Mesodermal cell (in vitro differentiated cells): ENCODE measurements around the gene CFC1.
"Not testable (repeated sequence)": the region's sequence is repeated elsewhere in the genome, so short reads cannot be mapped to it uniquely, and the experiment has no call there.

Experiments
- H3K27ac ChIP-seq: 2 replicates; pipeline ENCODE4 v1.7.0; 2013; ENCODE audit warnings: mild to moderate bottlenecking, low read depth, low read length, moderate library complexity; ENCODE audit not compliant: severe bottlenecking
- H3K36me3 ChIP-seq: 2 replicates; pipeline ENCODE4 v1.7.1; 2013; ENCODE audit warnings: mild to moderate bottlenecking, low read length, moderate library complexity; ENCODE audit not compliant: control insufficient read depth, insufficient read depth
- H3K4me1 ChIP-seq: one replicate; pipeline ENCODE4 v1.7.1; 2013; ENCODE audit warnings: mild to moderate bottlenecking, low read length; ENCODE audit not compliant: insufficient read depth, control insufficient read depth, poor library complexity, severe bottlenecking
- H3K4me3 ChIP-seq: 2 replicates; pipeline ENCODE4 v1.7.0; 2013; ENCODE audit warnings: low read length, control low read depth, mild to moderate bottlenecking; ENCODE audit not compliant: insufficient read depth, poor library complexity, severe bottlenecking; ENCODE audit errors: extremely low read depth
- H3K9me3 ChIP-seq: 2 replicates; pipeline ENCODE4 v1.7.1; 2013; ENCODE audit warnings: mild to moderate bottlenecking, low read length, moderate library complexity; ENCODE audit not compliant: control insufficient read depth
- WGBS, 2 experiments: methylation state at CpG; one replicate each; pipeline ENCODE4 v1.1.5; 2013; ENCODE audit warnings: missing lambda C conversion rate in 2 of 2; ENCODE audit not compliant: insufficient coverage in 2 of 2; 5-methylcytosine and 5-hydroxymethylcytosine counted together

The CFC1 gene

DNA sequence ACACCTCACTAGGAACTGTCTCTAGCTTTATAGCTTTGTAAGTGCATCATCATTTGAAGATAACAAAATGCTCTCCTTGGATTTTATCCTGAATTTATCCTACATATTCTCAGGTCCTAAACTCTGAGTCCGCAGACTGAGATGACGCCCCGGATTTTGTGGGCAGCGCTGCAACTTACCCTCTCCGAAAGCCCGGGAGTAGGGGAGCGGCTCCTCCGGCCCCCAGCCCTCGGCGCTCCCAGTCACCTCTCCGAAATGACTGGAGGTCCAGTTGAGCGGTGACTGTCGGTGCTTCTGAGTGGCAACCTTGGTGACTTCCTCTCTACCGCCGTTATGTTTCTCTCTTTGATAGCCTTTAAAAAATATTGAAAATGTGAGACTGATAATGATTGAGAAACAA is 912 bp downstream of the CFC1 start:
- H3K9me3 ChIP-seq, H3K4me3 ChIP-seq, H3K36me3 ChIP-seq, H3K27ac ChIP-seq, H3K4me1 ChIP-seq: not testable (repeated sequence)
- 28 to 66% methylated on average over 4 to 7 of the region's 15 CpGs for WGBS, 2 experiments

DNA sequence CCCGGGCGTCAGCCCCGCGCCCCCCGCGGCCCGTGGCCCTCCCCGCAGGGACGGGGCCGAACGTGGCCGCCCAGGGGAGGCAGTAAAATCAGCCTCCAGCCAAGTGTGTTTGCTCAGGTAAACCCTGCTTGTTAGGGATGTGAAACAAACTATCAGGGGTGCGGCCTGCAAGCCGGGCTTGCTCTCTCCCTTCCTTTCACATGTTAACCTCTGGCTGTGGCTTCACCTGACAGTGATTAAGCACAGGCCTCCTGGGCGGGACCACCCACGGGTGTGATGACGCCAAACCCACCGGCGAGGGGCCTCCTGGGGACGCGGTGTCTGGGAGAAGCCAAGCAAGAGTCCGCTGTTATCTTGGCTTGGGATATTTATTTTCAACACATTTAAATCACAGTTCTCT is 1.4 kb downstream of the CFC1 start:
- not testable (repeated sequence) for H3K27ac ChIP-seq, H3K4me3 ChIP-seq, H3K4me1 ChIP-seq, H3K9me3 ChIP-seq, H3K36me3 ChIP-seq
- WGBS, 2 experiments: no CpG with 5 or more reads among the region's 22 CpGs

DNA sequence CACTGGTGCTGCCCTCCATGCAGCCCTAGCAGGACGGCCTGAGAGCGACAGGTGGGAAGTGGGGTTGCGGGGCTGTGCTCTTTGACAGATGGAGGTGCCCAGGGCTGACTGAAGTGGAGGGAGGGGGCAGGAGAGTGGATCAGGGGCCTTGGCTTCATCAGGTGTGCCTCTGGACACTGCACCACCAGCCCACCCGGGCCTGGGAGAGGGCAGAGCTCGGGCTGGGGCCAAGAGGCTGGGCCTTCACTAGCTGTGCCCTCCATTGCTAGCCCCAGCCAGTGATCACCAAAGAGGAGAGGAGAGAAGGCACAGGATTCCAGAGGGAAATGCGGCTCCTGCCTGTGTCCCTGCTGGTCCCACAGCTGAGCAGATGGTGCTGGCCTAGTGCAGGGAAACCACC is 2.6 kb downstream of the CFC1 start:
- not testable (repeated sequence) for H3K4me3 ChIP-seq, H3K36me3 ChIP-seq, H3K4me1 ChIP-seq, H3K9me3 ChIP-seq, H3K27ac ChIP-seq
- WGBS, 2 experiments: 100% methylated on average over 1 of the region's 6 CpGs; no CpG with 5 or more reads in 1 of the 2 experiments

DNA sequence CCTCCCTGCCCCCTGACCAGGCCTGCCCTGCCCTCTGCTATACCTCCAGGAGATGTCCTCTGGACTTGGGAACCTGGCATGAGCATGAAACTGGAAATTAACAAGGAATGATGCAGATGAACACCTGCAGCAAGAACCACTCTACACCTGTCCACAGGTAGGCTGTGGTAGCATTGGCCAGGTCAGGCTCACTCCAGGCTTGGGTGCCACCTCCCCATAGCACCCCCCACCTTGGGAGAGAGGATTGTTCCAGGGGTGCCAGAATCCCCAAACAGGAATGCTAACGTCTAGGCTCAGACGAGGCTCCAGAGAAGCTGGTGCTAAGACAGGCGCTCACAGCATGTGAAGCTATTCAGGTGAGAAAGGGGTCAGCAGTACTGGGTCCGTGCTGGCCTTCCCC is 5.4 kb downstream of the CFC1 start:
- not testable (repeated sequence) for H3K9me3 ChIP-seq, H3K4me1 ChIP-seq, H3K36me3 ChIP-seq, H3K27ac ChIP-seq, H3K4me3 ChIP-seq
- WGBS, 2 experiments: no CpG with 5 or more reads among the region's 4 CpGs

GRCh38 chr2:130592791-130593414 is 6.5 kb downstream of the CFC1 start:
- H3K4me3 ChIP-seq, H3K9me3 ChIP-seq: not testable (repeated sequence)
- 76 to 78% methylated on average over 6 of the region's 40 CpGs for WGBS, 2 experiments

GRCh38 chr2:130590842-130591359 is 8.5 kb downstream of the CFC1 start:
- not testable (repeated sequence) for H3K27ac ChIP-seq, H3K9me3 ChIP-seq, H3K4me1 ChIP-seq, H3K36me3 ChIP-seq, H3K4me3 ChIP-seq
- WGBS, 2 experiments: no CpG with 5 or more reads among the region's 7 CpGs

More at GRCh38 chr2:130592791-130593414, 6.5 kb downstream of the CFC1 start:
- not testable (repeated sequence) for H3K36me3 ChIP-seq, H3K4me1 ChIP-seq, H3K27ac ChIP-seq

DNA sequence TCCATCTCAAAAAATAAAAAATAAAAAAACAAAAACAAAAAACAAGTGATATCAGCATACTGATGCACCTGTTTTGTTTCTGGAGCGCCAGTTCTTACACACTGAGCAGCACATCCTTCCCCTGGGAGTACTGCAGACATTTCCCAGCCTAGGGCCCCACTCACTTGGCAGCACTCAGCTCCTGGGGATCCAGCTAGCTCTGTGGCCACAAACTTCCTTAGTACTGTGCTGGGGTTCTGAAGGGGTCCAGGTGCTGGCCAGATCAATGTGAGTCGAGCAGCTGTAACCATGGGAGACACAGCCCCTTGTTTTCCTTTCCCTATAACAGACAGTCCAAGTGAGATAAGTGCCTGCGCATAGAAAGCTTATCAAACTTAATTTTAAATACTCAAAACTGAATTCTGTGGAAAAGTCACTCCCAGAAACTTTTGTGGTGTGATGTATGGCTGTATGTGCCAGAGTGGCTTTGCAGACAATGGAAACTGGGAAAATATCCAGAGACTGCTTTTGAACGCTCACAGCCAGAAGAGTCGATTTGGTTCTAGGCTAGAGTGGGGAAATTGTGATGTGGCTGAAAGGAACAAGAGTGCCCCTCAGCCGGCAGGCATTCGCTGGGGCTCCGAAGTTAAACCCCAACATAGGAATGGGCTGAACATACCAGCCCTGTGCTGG is 9.1 kb downstream of the CFC1 start:
- not testable (repeated sequence) for H3K9me3 ChIP-seq, H3K27ac ChIP-seq, H3K4me1 ChIP-seq, H3K4me3 ChIP-seq, H3K36me3 ChIP-seq
- WGBS, 2 experiments: 77 to 100% methylated on average over 2 of the region's 8 CpGs

GRCh38 chr2:130588688-130589458 is 10.5 kb downstream of the CFC1 start:
- WGBS, 2 experiments: no CpG with 5 or more reads among the region's 11 CpGs
- not testable (repeated sequence) for H3K4me3 ChIP-seq, H3K27ac ChIP-seq, H3K4me1 ChIP-seq, H3K9me3 ChIP-seq, H3K36me3 ChIP-seq

DNA sequence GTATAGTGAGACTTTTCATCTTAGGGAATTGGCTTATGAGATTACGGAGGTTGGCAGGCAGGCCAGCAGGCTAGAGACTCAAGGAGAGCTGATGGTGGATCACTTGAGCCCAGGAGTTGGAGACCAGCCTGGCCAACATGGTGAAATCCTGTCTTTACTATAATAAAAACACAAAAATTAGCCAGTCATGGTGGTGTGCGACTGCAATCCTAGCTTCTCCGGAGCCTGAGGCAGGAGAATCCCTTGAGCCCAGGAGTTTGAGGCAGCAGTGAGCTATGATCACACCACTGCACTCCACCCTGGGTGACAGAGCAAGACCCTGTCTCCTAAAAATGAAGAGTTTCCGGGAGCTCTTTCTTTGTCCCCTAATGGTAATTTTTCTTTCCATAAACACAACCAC is 14.6 kb downstream of the CFC1 start:
- not testable (repeated sequence) for H3K27ac ChIP-seq, H3K36me3 ChIP-seq, H3K4me1 ChIP-seq, H3K4me3 ChIP-seq, H3K9me3 ChIP-seq
- WGBS, 2 experiments: no CpG with 5 or more reads among the region's 4 CpGs

DNA sequence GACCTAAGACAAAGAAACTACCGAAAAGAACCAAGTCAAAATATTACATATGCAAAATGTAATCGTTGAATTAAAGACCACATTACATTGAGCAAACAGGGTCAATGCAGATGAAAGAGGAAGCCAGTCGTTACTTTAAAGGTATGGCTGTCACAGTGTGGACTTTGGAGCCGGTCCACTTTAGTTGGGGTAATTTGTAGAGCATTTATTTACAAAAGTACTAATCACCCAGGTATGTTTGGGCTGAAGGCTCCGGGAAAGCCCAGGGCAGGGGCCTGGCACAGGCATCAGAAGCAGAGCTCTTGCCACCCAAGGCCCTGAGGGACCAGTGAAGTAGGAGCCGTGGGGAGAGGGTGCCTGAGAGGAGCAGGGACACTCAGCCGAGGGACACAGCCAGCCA is 15.8 kb downstream of the CFC1 start:
- no CpG with 5 or more reads among the region's 7 CpGs for WGBS, 2 experiments
- H3K27ac ChIP-seq, H3K9me3 ChIP-seq, H3K4me1 ChIP-seq, H3K4me3 ChIP-seq, H3K36me3 ChIP-seq: not testable (repeated sequence)

DNA sequence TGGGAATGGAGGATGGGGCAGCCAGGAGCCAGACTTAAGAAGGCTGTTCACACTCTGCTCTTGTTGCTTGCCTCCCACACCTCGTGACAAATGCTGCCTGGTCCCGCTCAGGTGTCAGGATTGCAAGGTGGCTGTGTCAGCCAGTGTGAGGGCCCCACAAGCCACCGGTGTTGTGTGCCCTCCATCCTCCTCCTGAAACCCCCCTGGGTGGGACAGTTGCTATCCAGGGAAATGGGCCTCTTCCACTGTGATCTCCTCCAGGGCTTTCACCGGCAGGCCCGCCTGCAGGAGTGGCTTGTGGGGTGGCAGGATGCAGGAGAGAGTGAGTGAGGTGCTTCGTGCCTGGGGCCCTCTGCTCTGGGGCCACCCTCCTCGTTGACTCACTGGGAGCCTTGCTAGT is 16.4 kb downstream of the CFC1 start:
- not testable (repeated sequence) for H3K4me3 ChIP-seq, H3K9me3 ChIP-seq, H3K4me1 ChIP-seq, H3K27ac ChIP-seq, H3K36me3 ChIP-seq
- 100% methylated on average over 1 of the region's 7 CpGs; no CpG with 5 or more reads in 1 of the 2 experiments for WGBS, 2 experiments
